ENCODE data around the gene OVCH1.

Gene OVCH1

GRCh38 chr12:29534935-29535334 lies 37.4 kb upstream of the OVCH1 start:
- no peak for TF ChIP-seq CTCF (IDR thresholded peaks at IDR 0.05; ENCODE audit: insufficient read depth, low read depth, low read length, missing control alignments)
- H3K4me3 ChIP-seq (ENCODE audit: low read length) = no peak overlapping the region
- DNase-seq (ENCODE audit: low read depth) = peak; percentile 48

DNA sequence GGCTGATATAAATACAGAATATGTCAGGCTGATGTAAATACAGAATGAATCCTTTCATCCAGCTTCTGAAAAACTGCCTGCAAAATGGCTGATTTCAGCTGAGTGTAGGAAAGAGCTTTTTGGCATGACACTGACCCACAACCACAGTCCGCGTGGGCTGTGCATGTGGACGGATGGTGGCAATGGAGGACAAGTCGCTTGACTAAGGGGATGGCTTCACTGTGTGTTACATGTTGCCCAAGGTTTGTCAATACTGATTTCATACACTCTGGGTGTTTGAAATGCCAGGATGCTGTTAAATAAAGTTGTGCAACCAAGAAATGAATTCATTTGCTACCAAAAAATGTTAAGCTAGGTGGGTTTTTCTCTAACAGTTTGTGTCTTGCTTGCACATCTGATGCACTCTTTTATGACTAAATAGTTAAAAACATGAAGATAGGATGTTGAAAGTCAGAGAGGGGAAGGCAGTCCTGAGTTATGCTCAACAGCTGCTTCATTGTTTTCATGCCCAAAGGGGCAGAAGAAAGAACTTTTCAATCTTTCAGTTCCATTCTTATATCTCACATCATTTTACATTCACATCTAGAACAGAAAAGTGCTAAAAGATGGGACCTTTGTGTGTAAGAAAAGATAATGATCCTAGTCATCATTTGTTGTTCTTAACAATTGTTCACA lies 36.5 kb upstream of the OVCH1 start:
- TF ChIP-seq CTCF (IDR thresholded peaks at IDR 0.05; ENCODE audit: insufficient read depth, low read depth, low read length, missing control alignments) = no peak
- no peak for DNase-seq (ENCODE audit: low read depth)
- H3K4me3 ChIP-seq (ENCODE audit: low read length) = no peak overlapping the region

- TF ChIP-seq CTCF (IDR thresholded peaks at IDR 0.05; ENCODE audit: insufficient read depth, low read depth, low read length, missing control alignments) = no peak
- H3K4me3 ChIP-seq (ENCODE audit: low read length) = no peak overlapping the region
- DNase-seq (ENCODE audit: low read depth) = no peak
These were observed 34.0 kb upstream of the OVCH1 start for GRCh38 chr12:29531471-29531870.

- no peak for DNase-seq (ENCODE audit: low read depth)
- H3K4me3 ChIP-seq (ENCODE audit: low read length) = no peak overlapping the region
- no peak for TF ChIP-seq CTCF (IDR thresholded peaks at IDR 0.05; ENCODE audit: insufficient read depth, low read depth, low read length, missing control alignments)
These were observed 33.0 kb upstream of the OVCH1 start for GRCh38 chr12:29530436-29530835.

DNA sequence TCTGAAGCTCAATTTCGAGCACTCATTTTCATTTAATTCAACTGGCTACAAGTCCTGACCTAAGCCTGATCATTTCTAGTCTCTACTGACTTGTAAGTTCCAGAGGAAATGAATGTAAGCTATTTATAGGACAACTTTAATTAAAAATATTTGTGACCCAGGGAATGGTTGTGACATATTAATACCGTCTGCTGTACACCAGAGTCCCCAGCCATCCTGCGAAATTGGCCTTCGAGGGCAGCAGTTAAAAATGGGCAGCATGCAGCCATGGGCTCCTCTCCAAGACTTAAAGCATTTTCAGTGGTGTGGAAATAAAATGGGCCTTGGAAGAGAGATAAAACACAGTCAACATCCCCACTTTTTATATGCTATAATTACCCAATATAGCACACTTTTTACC lies 30.7 kb upstream of the OVCH1 start:
- H3K4me3 ChIP-seq (ENCODE audit: low read length) = no peak overlapping the region
- no peak for DNase-seq (ENCODE audit: low read depth)
- TF ChIP-seq CTCF (IDR thresholded peaks at IDR 0.05; ENCODE audit: insufficient read depth, low read depth, low read length, missing control alignments) = no peak

- peak; percentile 29 for DNase-seq (ENCODE audit: low read depth)
- no peak for TF ChIP-seq CTCF (IDR thresholded peaks at IDR 0.05; ENCODE audit: insufficient read depth, low read depth, low read length, missing control alignments)
- H3K4me3 ChIP-seq (ENCODE audit: low read length) = no peak overlapping the region
These were observed 24.5 kb upstream of the OVCH1 start for GRCh38 chr12:29521951-29522350.

DNA sequence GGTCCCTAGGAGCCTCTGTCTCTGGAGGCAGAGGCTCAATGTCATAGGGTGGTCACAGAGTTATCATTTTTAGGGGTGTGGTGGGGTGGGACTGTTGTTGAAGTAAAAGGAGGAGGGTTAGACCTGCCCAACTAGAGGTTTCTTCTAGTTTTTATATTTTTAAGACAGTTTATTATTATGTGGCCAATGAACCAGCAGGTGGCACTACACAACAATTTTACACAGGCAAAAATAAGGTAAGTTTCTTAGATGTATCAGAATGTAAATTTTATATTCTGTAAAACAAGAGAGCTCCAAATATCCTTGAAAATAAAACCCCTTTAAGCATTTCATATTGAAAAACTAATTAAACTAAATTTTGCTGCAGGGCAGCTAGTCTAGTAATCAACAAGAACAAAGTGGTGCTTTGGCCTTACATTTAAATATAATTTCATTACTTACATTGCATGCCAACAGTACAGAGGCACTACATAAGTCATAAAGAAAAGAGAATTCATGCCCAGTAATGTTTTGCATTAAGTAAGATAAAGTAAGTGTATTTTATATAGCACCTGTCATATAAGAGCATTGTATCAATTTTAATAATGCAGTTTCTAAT lies 22.2 kb upstream of the OVCH1 start:
- TF ChIP-seq CTCF (IDR thresholded peaks at IDR 0.05; ENCODE audit: insufficient read depth, low read depth, low read length, missing control alignments) = peak; percentile 48
- no peak overlapping the region for H3K4me3 ChIP-seq (ENCODE audit: low read length)
- peak; percentile 53 for DNase-seq (ENCODE audit: low read depth)

Measured in epithelial cell of esophagus (primary cell).